ENCODE results near the gene RPL21.

Gene RPL21

GRCh38 chr13:27258637-27259386 is 7.5 kb downstream of the RPL21 start:
- DNase-seq (ENCODE audit: low read depth), result no peak

DNA sequence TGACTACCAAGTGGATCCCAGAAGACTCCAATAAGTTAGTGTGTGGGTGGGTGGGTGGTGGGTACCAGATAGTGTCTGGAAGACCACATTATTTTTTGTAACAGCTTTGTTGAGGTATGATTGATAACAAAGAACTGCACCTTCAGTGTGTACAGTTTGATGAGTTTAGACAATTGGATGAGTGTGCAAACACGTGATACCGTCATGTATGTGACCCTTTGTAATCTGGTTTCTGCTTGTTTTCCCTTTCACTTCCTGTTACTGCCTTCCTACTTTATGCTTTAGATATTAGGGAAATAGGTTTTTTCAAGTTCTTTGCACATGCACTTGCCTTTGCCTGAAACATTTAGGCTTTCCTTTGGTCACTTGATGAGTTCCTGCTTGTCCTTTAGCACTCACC is 8.5 kb downstream of the RPL21 start:
- no peak for DNase-seq (ENCODE audit: low read depth)

GRCh38 chr13:27261396-27261795 is 10.0 kb downstream of the RPL21 start:
- DNase-seq (ENCODE audit: low read depth), result peak; percentile 77

GRCh38 chr13:27263438-27263837 is 12.1 kb downstream of the RPL21 start:
- peak; percentile 24 for DNase-seq (ENCODE audit: low read depth)

DNA sequence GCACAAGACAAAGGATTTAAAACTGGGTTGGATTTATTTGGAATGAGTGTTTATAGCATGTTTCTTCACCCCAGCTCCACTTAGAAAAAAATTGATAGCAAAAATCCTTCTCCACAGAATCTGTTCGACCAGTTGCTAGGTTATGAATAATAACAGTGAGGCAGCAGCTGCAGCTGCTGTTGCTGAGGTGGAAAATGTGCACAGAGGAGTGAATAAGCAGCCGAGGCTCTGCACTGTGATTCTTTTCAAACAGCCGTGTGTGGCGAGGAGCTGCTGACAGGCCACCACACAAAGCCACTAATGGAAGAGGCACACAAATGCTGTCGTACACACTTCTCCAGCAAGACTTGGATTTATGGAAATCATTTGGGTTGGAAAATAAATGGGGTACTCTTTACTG is 12.8 kb downstream of the RPL21 start:
- DNase-seq (ENCODE audit: low read depth), result peak; percentile 53

- DNase-seq (ENCODE audit: low read depth), result no peak
Observed at GRCh38 chr13:27264648-27265047, 13.3 kb downstream of the RPL21 start.

- no peak for DNase-seq (ENCODE audit: low read depth)
Observed at GRCh38 chr13:27266917-27267316, 15.6 kb downstream of the RPL21 start.

GRCh38 chr13:27267596-27267995 is 16.2 kb downstream of the RPL21 start:
- DNase-seq (ENCODE audit: low read depth), result no peak

GRCh38 chr13:27269114-27269665 is 17.8 kb downstream of the RPL21 start:
- peak; percentile 28 for DNase-seq (ENCODE audit: low read depth)

GRCh38 chr13:27270594-27271520 is 19.5 kb downstream of the RPL21 start, which contains the start of gene RASL11A:
Gene RASL11A (plus strand): TSS chr13:27270830. CDS start chr13:27270945, 115 bp downstream.
- peak; percentile 94 for DNase-seq (ENCODE audit: low read depth)

- DNase-seq (ENCODE audit: low read depth), result no peak
Observed at GRCh38 chr13:27271570-27272096, 20.3 kb downstream of the RPL21 start.

DNA sequence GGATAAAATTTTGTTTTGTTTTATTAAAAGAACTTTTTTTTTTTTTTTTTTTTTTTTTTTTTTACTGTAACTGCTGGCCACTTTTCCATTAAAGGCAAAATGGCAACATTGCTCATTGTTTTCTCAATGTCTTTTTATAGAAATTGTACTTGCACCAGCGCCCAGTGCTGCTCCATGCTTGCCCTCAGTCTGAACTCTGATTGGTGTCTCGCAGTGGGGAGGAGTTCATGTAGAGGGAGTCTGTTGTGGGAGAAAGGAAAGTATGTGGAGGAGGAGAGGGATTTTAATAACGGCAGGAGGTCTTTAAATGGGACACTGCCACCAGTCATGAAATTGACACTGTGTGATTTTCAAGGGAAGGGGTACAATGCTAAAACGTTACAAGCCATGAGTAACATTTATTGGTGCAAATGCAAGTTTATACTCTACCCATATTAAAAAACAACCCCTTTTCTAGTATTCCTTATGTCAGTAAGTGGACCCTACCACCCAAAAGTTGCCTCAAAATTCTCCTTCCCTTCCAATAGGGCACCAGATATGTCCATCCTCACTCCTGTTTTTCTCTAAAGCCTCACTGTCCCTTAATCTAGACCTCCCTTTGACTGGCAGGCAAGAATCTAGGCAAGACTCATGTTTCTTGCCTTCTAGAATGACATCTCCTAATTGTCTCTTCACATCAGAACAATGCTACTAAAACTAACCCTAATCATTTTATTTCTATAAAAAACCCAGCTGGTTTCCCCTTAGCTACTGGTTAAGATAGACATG is 22.5 kb downstream of the RPL21 start:
- peak; percentile 90 for DNase-seq (ENCODE audit: low read depth)

DNA sequence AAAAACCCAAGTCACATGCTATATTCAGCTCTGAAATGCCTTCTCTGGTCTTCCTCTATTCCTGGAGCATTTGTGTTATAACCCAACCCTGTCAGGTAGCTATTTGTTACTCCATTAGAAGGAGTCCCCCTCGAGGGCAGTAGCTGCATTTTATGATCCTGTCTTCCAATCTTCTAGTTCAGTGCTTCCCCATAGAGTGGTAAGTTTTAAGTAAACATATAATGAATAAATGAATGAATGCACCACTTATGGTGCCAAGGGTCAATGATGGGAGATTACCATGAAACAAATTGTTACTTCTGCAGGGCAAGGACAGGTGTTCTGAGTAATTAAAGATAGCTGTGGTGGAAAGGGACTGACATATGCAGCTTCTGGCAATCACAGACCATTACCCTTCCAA is 23.3 kb downstream of the RPL21 start:
- DNase-seq (ENCODE audit: low read depth), result no peak

- DNase-seq (ENCODE audit: low read depth), result peak; percentile 83
Observed at GRCh38 chr13:27276188-27276587, 24.8 kb downstream of the RPL21 start.

GRCh38 chr13:27279506-27279905 is 28.1 kb downstream of the RPL21 start:
- DNase-seq (ENCODE audit: low read depth), result no peak

DNA sequence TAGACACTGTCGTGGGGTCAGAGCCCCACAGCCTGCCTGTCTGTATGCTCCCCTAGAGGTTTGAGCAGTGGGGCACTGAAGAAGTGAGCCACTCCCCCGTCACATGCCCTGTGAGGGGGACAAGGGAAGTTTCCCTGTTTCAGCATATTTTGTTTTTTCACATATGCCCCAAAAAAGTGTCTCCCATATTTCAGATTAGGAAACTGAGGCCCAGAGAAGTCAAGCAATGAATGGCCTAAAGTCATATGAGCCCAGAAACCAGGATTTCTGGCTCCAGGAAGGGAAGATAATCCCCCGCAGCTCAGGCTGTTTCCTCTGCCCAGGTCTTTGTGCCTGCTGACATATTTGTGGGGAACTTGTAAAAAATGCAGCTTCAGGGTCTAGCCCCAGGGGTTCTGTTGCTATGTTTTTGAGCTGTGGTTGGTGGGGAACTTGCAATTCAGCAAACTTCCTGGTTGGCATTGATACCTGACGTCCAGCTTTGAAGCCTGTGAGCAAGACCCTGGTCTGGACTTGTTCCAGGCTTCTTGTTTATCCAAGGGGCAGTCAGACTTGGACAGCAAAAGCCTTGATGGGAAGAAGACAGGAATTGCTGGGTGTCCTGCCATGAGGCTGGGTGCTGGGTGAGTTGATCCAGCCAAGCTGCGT is 28.8 kb downstream of the RPL21 start:
- peak; percentile 42 for DNase-seq (ENCODE audit: low read depth)

DNA sequence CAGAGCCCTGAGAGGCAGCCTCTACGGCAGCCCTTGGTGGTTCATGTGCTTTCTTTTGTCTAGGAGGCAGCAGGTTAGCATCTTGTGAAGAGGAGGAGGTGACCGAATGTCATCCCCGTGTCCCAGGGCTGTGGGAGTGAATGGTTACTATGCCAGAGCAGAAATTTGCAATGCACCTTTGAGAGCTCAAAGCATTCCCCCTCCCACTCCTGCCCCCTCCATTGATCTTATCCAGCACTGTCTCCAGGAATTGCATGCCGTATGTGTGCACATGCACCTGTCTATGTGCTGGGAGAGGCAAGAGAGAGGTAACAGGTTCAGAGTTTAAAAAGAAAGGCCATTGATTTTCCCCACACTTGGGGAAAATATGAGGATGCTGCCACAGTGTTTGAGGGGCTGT is 29.5 kb downstream of the RPL21 start:
- no peak for DNase-seq (ENCODE audit: low read depth)

DNA sequence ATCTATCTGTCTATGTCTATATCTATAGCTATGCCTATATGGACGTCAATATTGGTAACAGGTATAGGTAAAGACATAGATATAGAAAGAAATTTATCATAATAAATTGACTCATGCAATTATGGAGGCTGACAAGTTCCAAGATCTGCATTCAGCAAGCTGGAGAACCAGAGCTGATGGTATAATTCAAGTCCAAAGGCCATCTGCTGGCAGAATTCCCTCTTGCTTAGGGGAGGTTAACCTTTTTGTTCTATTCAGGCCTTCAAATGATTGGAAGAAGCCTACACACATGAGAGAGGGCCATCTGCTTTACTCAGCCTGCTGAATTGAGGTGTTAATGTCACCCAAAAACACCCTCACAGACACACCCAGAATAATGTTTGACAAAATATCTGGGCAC is 30.1 kb downstream of the RPL21 start:
- DNase-seq (ENCODE audit: low read depth), result no peak

GRCh38 chr13:27283906-27284493 is 32.6 kb downstream of the RPL21 start:
- peak; percentile 66 for DNase-seq (ENCODE audit: low read depth)

DNA sequence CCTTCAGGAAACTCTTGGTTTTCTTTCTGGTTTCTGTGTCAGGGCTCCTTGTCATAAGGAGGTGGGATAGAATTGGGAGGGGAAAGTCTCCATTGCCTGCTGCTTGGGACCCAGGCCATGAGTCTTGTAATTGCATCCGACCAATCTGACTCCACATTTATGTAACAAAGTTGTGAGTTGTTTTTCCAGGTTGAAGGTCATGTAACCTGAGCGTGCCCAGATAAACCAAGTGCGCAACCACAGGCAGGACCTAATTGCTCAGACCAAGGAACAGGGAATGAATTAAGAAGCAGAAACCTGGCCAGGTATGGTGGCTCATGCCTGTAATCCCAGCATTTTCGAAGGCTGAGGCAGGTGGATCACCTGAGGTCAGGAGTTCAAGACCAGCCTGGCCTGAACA is 37.0 kb downstream of the RPL21 start:
- no peak for DNase-seq (ENCODE audit: low read depth)
